Ovary (tissue), 9 donors: ENCODE measurements around the gene SLIT1. TPM values are rescaled to one million over a fixed set of nuclear protein-coding genes. Genes with fewer than 3 reads are reported as not detected.

ENCODE experiments used
- DNase-seq, 5 donors: peaks; one replicate each; pipeline ENCODE4 v3.0.0-alpha.2; 2019 to 2020
- H3K27ac ChIP-seq, 2 donors: fragments of 200-600 bp; one replicate each; pipeline versions ENCODE4 v1.5.1 to v1.8.0; 2019 to 2022
- H3K27me3 ChIP-seq: fragments of 200-600 bp; one replicate; pipeline ENCODE4 v1.8.0; 2022
- H3K36me3 ChIP-seq: fragments of 200-600 bp; sonication (generic); one replicate; pipeline ENCODE4 v1.5.1; 2019
- H3K4me1 ChIP-seq: one replicate; pipeline ENCODE4 v1.8.1; 2013; ENCODE audit warnings: mild to moderate bottlenecking, moderate library complexity; ENCODE audit not compliant: insufficient read depth
- H3K4me3 ChIP-seq: fragments of 200-600 bp; sonication (generic); one replicate; pipeline ENCODE4 v1.5.1; 2017
- H3K9me3 ChIP-seq, 2 donors: fragments of 200-600 bp in 1 of 2; sonication (generic) in 1 of 2; one replicate each; pipeline versions ENCODE4 v1.5.1 to v1.8.1; 2013 to 2019; ENCODE audit warnings: mild to moderate bottlenecking in 1 of 2, moderate library complexity in 1 of 2
- CTCF ChIP-seq, 3 donors: fragments of 450-650 bp in 2 of 3; fragments of 200-600 bp in 1 of 3; IDR thresholded peaks; one replicate each; pipeline versions ENCODE4 v1.5.1 to v1.8.0; 2016 to 2022; ENCODE audit warnings: antibody characterized with exemption in 3 of 3, mild to moderate bottlenecking in 1 of 3
- EP300 ChIP-seq: sonication (generic); formaldehyde crosslinking; IDR thresholded peaks from one replicate; pipeline ENCODE4 v1.6.1; 2017; ENCODE audit warnings: antibody characterized with exemption
- POLR2A ChIP-seq: fragments of 450-650 bp; IDR thresholded peaks from one replicate; pipeline ENCODE4 v1.6.1; 2017; ENCODE audit warnings: antibody characterized with exemption, mild to moderate bottlenecking, moderate library complexity
- whole genome bisulfite sequencing, 3 donors: extraction: QIAGEN DNeasy Blood & Tissue Kit in 1 of 3; methylation state at CpG; one replicate each; pipeline versions ENCODE4 v1.1.5 to v1.1.7; 2013 to 2017; 5-methylcytosine and 5-hydroxymethylcytosine counted together
- intact Hi-C, 4 donors: fragments of 100-400 bp; cut with DNase I; formaldehyde crosslinking; loops; one replicate each; pipeline versions ENCODE4 v1.11.0 to v1.15.1; 2022 to 2023
- polyA plus RNA-seq, 2 donors: library from polyadenylated mRNA; stranded (reverse); fragments of 200-250 nt in 1 of 2; fragments of 350-450 nt in 1 of 2; fragmentation: Illumina TruSeq in 1 of 2; extraction: RNeasy Lipid Tissue Mini Kit (QIAGEN cat#74804) in 1 of 2; gene quantifications; one replicate each; pipeline ENCODE4 v1.2.3, GENCODE V29; 2013 to 2014
- total RNA-seq, 7 donors: library from RNA; depleted of rRNA in 2 of 7; stranded (reverse); fragments of >200 nt in 2 of 7; fragmentation: NEBNext Ultra II Directional in 3 of 7; extraction: Animal tissue kit (Norgen Biotek cat#: 25700) in 3 of 7; gene quantifications; one replicate each; pipeline versions ENCODE4 v1.1.0 to v1.2.4, GENCODE V29; 2016 to 2023
- donor health status: DM: no; HTN: no; CAD: no; lungs with moderate emphysema.
- donor health status: DM: no; HTN: no; CAD: no.
- donor health status: Bipolar disorder and iron deficiency.
- donor health status: DM: yes; HTN: yes; CAD: no.
- donor health status: DM: no; HTN: no; CAD: no.
- donor health status: DM: yes; HTN: yes; CAD: no.

The SLIT1 gene
- total and polyA plus RNA-seq, 9 donors: under 0.01 to 0.62 (median 0.25) TPM

GRCh38 chr10:97215619-97216260 lies 30.0 kb upstream of the SLIT1 start:
- DNase-seq: no peak

GRCh38 chr10:97213431-97213830 lies 27.7 kb upstream of the SLIT1 start:
- H3K4me3 ChIP-seq: no peak overlapping the region
- 43 to 57% (median 47%) methylated on average over 9 of the region's 9 CpGs for whole genome bisulfite sequencing, 3 donors
- H3K36me3 ChIP-seq: no peaks in the 10 kb centered on the region
- DNase-seq: no peak
- no peak for TF ChIP-seq POLR2A
- TF ChIP-seq CTCF (IDR thresholded peaks at IDR 0.05): no peak
- TF ChIP-seq EP300: no peak
- no peaks in the 10 kb centered on the region for H3K4me1 ChIP-seq
- intact Hi-C loops: loop anchor here in 2 of 4 donors (5.0 to 10.0 kb wide), 2 partner anchors 139 to 146 kb away; no protein-coding TSS in a partner anchor
- no peak overlapping the region for H3K27ac ChIP-seq
- no peaks in the 10 kb centered on the region for H3K9me3 ChIP-seq
- no peaks in the 10 kb centered on the region for H3K27me3 ChIP-seq

More at GRCh38 chr10:97215619-97216260, 30.0 kb upstream of the SLIT1 start:
- Histone ChIP-seq H3K27me3 (no peaks in the 10 kb centered on the region), H3K4me1 (no peaks in the 10 kb centered on the region), H3K4me3 (no peak overlapping the region), H3K9me3 (no peaks in the 10 kb centered on the region), H3K27ac (no peak overlapping the region), H3K36me3 (no peaks in the 10 kb centered on the region)
- intact Hi-C loops: loop anchor here in 1 of 4 donors (10.0 kb wide), 1 partner anchor 141 kb away; no protein-coding TSS in a partner anchor
- WGBS, 3 donors: 82 to 86% (median 83%) methylated on average over 15 of the region's 15 CpGs
- TF ChIP-seq POLR2A: no peak
- TF ChIP-seq CTCF (IDR thresholded peaks at IDR 0.05): no peak
- TF ChIP-seq EP300: no peak

GRCh38 chr10:97211229-97211628 lies 25.5 kb upstream of the SLIT1 start:
- no peaks in the 10 kb centered on the region for H3K36me3 ChIP-seq
- no peaks in the 10 kb centered on the region for H3K27me3 ChIP-seq
- no peaks in the 10 kb centered on the region for H3K9me3 ChIP-seq
- TF ChIP-seq EP300 (no peak), CTCF (IDR thresholded peaks at IDR 0.05) (no peak), POLR2A (no peak)
- H3K4me3 ChIP-seq: no peak overlapping the region
- intact Hi-C loops: loop anchor here in 3 of 4 donors (2.0 to 10.0 kb wide), 3 partner anchors 136 to 144 kb away; no protein-coding TSS in a partner anchor
- H3K27ac ChIP-seq: no peak overlapping the region
- no peak for DNase-seq
- H3K4me1 ChIP-seq: no peaks in the 10 kb centered on the region
- 85 to 96% (median 94%) methylated on average over 9 of the region's 9 CpGs for WGBS, 3 donors

- no peaks in the 10 kb centered on the region for H3K27me3 ChIP-seq
- 10 to 15% (median 11%) methylated on average over 8 of the region's 8 CpGs for WGBS, 3 donors
- H3K4me3 ChIP-seq: no peak overlapping the region
- intact Hi-C loops: loop anchor here in 3 of 4 donors (2.0 to 10.0 kb wide), 3 partner anchors 136 to 143 kb away; no protein-coding TSS in a partner anchor
- H3K27ac ChIP-seq: no peak overlapping the region
- TF ChIP-seq EP300 (no peak), CTCF (IDR thresholded peaks at IDR 0.05) (peak; percentile 77 to 97 (median 92))
- DNase-seq: peak; percentile 52 to 77 (median 73)
- no peaks in the 10 kb centered on the region for H3K4me1 ChIP-seq
- no peaks in the 10 kb centered on the region for H3K36me3 ChIP-seq
- H3K9me3 ChIP-seq: no peaks in the 10 kb centered on the region
These were observed 24.8 kb upstream of the SLIT1 start for GRCh38 chr10:97210543-97210960.
